NCI-H146 treated with DMSO at 0.1 percent for 48 hours (cell line): ENCODE results near the gene GOLGA1.
"Not testable (repeated sequence)": the region's sequence is repeated elsewhere in the genome, so short reads cannot be mapped to it uniquely, and the experiment has no call there.

ENCODE experiments used
- DNase-seq: peaks from one replicate; lab custom pipeline; 2025; ENCODE audit not compliant: unreplicated experiment; lab: John Stamatoyannopoulos, UW

GOLGA1 gene

DNA sequence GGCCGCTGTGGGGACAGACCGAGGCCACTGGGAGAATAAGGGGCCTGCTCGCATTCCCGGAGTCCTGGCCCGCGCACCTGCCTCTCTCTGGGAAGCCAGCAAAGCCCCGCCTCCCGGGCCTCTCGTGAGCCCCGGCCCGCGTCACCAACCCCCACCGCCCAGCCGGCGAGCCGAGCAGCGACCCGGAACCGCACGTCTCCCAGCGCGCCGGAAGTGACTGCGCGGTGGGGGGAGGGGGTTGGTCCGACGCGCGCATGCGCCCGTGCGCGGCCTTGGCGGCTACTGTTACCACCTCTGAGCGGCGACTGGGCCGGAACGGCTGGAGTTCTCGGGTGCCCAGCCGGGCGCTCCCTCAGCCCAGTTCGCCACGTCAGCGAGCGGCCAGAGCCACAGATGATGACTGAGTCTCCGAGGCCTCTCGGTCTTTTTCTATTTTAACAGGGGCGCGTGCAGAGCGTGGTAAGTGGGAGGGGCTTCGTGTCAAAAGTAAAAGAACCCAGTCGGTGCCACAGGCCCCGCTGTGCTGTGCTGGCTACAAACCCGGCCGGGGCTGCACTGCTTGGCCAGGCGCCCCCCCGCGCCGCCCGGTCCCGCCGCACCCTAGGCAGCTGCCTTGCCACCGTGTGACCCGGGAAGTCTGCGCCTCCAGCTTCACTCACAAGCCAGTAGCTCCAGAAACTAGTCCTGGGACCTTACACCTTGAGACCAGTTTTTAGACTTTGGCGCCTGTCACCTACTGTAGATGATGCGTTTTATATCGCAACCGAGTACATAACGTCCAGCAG is at the start of gene GOLGA1:
Gene GOLGA1, minus strand, starts transcription at position 190 of the 785 bp plus-strand sequence. CDS start 2,372 bp downstream, outside the sequence.
- peak; percentile 79 for DNase-seq

DNA sequence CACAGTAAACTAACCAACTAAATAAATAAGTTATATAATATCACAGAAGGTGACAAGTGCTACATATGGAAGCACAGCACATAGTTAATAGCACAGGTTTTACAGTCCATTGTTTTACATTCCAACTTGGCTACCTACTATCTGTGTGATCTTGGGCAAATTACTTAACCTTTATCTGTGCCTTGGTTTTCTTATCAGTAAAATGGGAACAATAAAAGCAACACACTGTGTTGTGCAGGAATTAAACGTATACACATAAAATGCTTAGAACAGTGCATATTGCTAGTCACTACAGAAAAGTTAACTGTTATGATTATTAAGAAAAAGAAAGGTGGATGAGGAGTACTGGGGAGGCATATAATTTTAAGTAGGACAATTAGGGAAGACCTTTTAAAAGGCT is 42.8 kb upstream of the GOLGA1 start:
- no peak for DNase-seq

- no peak for DNase-seq
Observed at GRCh38 chr9:124980431-124980830, 39.5 kb upstream of the GOLGA1 start.

GRCh38 chr9:124975131-124975530 is 34.2 kb upstream of the GOLGA1 start:
- no peak for DNase-seq

GRCh38 chr9:124973807-124974206 is 32.9 kb upstream of the GOLGA1 start:
- no peak for DNase-seq

GRCh38 chr9:124972241-124972770 is 31.4 kb upstream of the GOLGA1 start:
- no peak for DNase-seq

GRCh38 chr9:124969401-124969800 is 28.5 kb upstream of the GOLGA1 start:
- DNase-seq = no peak

- DNase-seq = no peak
Observed at GRCh38 chr9:124968238-124968637, 27.4 kb upstream of the GOLGA1 start.

GRCh38 chr9:124965775-124966568 is 25.1 kb upstream of the GOLGA1 start:
- not testable (repeated sequence) for DNase-seq

DNA sequence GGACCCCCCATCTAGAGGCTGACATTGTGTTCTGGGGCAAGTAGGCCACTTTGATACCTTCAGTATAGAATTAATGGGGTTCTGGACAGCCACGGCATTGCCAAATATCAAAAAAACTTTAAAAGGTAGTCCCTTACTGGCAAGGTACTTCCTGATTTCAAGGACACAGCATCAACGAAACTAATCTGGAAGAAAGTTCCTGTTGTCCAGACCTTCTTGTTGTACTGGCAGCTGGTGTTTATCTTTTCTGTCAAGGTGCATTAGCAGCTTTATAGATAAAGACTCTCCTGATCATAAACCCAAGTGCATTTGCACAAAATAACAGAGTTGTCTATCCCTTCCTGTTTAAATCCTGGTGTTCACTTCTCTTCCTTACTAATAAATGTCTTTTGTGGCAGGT is 23.7 kb upstream of the GOLGA1 start:
- no peak for DNase-seq

DNA sequence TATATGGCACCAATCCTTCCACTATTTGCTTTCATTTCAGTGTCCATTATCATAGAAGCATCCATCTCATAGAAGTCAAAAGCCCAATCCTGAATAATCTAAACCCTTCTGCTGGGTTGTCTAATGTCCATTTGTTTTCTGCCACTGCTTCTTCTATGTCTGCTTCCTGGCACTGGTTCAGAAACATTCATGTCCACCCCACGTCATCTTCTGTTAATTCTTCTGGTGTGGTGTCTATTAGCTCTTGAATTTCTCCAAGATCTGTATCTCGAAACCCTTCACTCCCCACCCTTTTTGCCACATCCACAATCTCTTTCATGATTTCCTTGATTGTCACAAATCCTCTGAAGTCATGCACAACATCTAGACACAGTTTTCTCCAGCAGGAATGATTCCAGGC is 23.2 kb upstream of the GOLGA1 start:
- no peak for DNase-seq

DNA sequence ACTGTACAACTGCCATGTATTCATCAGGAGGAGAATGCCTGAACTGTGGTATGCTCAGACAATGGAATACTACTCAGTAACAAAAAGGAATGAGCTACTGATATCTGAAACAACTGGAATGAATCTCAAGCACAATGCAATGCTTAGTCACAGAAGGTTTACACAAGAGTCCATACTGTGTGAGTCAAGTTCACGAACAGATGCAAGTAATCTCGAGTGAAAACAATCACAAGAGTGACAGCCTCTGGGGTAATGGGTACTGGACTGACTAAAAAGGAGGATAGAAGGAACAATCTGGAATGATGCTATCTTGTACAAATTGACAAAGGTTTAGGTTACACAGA is 19.5 kb upstream of the GOLGA1 start:
- no peak for DNase-seq

GRCh38 chr9:124959671-124960408 is 19.0 kb upstream of the GOLGA1 start:
- DNase-seq = not testable (repeated sequence)

DNA sequence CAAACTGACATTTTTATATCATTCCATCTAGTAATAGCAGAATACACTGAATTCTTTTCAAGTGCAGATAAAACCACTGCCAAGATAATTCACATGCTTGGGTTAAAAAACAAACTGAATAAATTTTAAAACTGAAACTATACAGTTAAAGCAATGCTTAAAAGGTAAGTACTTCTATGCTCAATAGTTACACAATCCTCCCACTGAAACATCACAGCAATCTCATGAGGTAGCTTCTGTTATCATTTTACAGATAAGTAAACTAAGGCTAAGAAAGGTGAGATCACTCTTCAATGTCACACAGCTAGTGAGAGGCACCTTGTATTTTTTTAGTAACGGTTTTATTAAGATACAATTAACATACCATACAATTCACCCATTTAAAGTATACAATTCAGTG is 13.4 kb upstream of the GOLGA1 start:
- DNase-seq = no peak

DNA sequence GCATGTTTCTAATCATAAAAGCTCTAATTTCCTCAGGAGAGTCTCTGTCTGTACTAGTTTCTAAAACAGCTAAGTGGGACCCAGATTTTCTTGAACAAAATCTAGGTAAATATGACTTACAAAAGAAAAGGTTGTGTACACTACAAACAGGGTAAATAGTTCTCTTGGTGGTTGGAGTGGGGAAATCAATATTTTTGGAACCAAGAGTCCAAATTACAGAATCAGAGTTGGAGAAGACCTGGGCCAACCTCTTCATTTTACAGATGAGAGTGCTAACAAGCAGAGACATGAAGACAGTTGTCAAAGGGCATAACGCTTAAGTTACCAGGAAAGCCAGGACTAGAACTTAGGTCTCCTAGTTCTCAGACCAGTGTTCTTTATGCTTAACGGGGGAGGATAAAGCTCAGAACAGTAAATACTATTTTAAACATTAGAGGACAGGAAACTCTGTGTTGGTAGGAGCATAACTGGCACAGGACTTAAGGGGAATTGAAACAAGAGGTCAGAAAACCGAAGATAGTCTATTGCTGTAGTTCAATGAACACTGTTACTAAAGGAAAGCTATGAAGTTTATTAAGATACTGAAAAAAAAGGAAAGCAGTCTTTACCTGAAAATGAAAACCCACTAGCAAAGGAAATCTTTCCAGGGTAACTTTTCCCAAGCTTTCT is 9.3 kb upstream of the GOLGA1 start:
- DNase-seq = no peak

- DNase-seq = no peak
Observed at GRCh38 chr9:124949387-124949786, 8.5 kb upstream of the GOLGA1 start.

GRCh38 chr9:124947727-124948391 is 7.0 kb upstream of the GOLGA1 start:
- no peak for DNase-seq

DNA sequence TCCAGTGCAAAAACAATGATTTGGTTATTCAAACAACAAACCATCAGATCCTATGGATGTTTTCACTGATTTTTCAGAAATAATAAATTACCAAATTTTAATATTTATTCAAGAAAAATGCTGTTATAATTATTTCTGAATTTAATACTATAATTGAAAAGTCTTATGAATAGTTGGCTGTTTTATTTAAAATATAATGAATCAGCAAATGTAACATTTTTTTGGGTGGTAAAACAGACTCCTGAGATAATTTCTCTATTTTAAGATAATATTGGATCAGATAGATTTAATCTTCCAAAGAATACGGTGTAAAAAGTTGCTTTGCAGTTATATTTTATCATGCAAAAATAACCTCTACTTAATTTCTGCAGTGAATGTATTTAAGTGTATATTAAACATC is 5.3 kb upstream of the GOLGA1 start:
- DNase-seq = no peak

DNA sequence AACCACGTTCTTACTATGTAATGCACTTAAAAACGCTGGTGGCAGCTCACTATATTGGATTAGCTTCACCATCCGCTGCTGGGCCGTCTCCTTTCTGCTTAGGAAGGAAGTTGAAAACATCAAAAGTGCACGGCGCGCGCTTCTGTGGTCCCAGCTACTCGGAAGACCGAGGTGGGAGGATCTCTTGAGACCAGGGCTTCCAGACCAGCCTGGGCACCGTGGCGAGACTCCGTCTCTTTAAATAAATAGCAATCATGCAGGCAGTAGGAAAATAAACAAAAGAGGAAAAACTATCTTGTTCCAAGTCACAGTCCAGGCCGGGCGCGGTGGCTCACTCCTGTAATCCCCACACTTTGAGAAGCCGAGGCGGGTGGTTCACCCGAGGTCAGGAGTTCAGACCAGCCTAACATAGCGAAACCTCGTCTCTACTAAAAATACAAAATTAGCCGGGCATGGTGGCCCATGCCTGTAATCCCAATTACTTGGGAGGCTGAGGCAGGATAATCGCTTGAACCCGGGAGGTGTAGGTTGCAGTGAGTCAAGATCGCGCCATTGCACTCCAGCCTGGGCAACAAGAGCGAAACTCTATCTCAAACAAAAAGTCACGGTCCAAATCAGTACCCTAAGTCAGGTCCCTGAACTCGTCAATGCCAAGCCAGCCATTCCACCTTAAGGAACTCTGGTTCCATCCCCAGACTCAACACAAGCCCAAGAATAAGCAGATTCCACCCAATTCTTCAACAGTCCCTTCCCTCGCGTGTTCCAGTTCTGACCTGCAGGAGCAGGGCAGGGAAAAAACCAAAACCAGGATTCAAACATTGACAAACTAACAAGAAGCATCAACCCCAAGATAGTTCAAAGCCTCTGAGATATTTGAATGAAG is 1.0 kb upstream of the GOLGA1 start:
- DNase-seq = no peak
